Measurements from ENCODE around the gene ABCF3.

ABCF3 gene

DNA sequence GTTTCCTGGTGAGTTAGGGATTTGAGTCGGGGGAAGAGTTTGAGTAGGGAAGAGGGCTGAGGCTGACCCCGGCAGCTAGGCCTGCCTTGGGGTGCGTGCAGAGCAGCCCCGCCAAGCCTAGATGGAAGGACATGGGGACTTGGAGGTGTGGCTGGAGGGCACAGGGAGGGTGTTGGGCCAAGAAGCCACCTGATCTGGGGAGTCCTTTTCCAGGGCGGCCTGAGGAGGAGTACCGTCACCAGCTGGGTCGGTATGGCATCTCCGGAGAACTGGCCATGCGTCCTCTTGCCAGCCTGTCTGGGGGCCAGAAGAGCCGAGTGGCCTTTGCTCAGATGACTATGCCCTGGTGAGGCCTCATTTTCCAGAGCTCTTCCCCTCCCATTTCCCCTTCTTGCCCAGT, 6.9 kb downstream of the ABCF3 start:
- H3K27me3 ChIP-seq (ENCODE audit: insufficient read depth, low read length, poor library complexity): no peaks in the 10 kb centered on the region
- peaks cover 6% of the 10 kb centered on the region for H3K36me3 ChIP-seq (ENCODE audit: control insufficient read depth, insufficient read depth, low read length)
- no peak overlapping the region for H2BK5ac ChIP-seq (ENCODE audit: low read length)
- no peak overlapping the region for H3K9ac ChIP-seq (ENCODE audit: low read length)
- peaks cover 4% of the 10 kb centered on the region for H3K79me2 ChIP-seq (ENCODE audit: control insufficient read depth, insufficient read depth, low read length)
- no peak overlapping the region for H3K4me2 ChIP-seq (ENCODE audit: low read length)
- no peak overlapping the region for H3K23ac ChIP-seq (ENCODE audit: low read length)
- H3K79me1 ChIP-seq (ENCODE audit: low read length): peaks cover 5% of the 10 kb centered on the region
- H3K4me3 ChIP-seq (ENCODE audit: low read length): no peak overlapping the region
- H3K18ac ChIP-seq (ENCODE audit: low read length): no peak overlapping the region
- no peak for DNase-seq
- no peaks in the 10 kb centered on the region for H3K4me1 ChIP-seq (ENCODE audit: control insufficient read depth, low read depth, low read length)
- no peak overlapping the region for H2BK120ac ChIP-seq (ENCODE audit: low read depth, low read length)
- H3K27ac ChIP-seq (ENCODE audit: low read depth, low read length): no peak overlapping the region
- H3K4ac ChIP-seq (ENCODE audit: low read depth, low read length): no peak overlapping the region
- no CpG with 5 or more reads among the region's 10 CpGs for WGBS (ENCODE audit: extremely low coverage, insufficient coverage, low lambda C conversion rate)
- no peak overlapping the region for H2AK5ac ChIP-seq (ENCODE audit: low read length)
- no peak overlapping the region for H2BK15ac ChIP-seq (replicated peaks; ENCODE audit: low read depth)
- no peak overlapping the region for H4K5ac ChIP-seq (ENCODE audit: low read length)
- H3K56ac ChIP-seq (ENCODE audit: low read length): no peak overlapping the region
- no peak overlapping the region for H4K8ac ChIP-seq (ENCODE audit: low read depth, low read length)

DNA sequence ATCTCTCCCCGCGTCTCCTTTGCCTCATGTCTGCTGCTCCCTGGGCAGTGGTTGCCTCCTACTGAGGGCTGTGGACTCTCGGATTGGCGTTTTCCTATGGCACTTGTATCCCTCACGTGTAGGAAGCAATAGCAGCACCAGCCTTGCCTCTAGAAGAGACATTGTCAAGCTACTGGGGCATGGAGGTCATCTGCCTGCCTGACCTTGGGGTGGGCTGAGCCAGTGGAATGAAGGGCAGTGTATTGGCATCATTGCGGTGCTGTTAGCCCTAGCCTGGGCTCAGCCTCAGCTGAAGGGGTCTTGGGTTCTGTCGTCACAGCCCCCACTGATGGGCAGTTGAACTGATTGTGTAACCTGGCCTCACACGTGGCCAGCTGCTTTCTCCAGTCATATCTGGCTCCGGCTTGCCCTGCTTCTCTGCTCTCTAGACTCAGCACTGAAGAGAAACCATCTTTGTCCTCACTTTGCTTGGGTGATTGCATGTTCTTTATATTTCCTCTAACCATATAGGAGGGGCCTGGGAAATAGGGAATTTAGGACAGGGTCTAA, 8.1 kb downstream of the ABCF3 start:
- Histone ChIP-seq H2BK15ac (replicated peaks; ENCODE audit: low read depth) (no peak overlapping the region), H3K79me2 (ENCODE audit: control insufficient read depth, insufficient read depth, low read length) (no peaks in the 10 kb centered on the region), H3K27me3 (ENCODE audit: insufficient read depth, low read length, poor library complexity) (no peaks in the 10 kb centered on the region), H3K79me1 (ENCODE audit: low read length) (peaks cover 5% of the 10 kb centered on the region), H3K56ac (ENCODE audit: low read length) (no peak overlapping the region), H2BK5ac (ENCODE audit: low read length) (no peak overlapping the region), H3K27ac (ENCODE audit: low read depth, low read length) (no peak overlapping the region), H2AK5ac (ENCODE audit: low read length) (no peak overlapping the region), H3K9ac (ENCODE audit: low read length) (no peak overlapping the region), H2BK120ac (ENCODE audit: low read depth, low read length) (no peak overlapping the region), H3K18ac (ENCODE audit: low read length) (no peak overlapping the region), H3K4me2 (ENCODE audit: low read length) (no peak overlapping the region), H4K8ac (ENCODE audit: low read depth, low read length) (no peak overlapping the region), H3K36me3 (ENCODE audit: control insufficient read depth, insufficient read depth, low read length) (peaks cover 6% of the 10 kb centered on the region), H3K4me3 (ENCODE audit: low read length) (no peak overlapping the region), H3K4me1 (ENCODE audit: control insufficient read depth, low read depth, low read length) (no peaks in the 10 kb centered on the region), H4K5ac (ENCODE audit: low read length) (no peak overlapping the region), H3K23ac (ENCODE audit: low read length) (no peak overlapping the region), H3K4ac (ENCODE audit: low read depth, low read length) (no peak overlapping the region)
- DNase-seq: no peak
- no CpG with 5 or more reads among the region's 9 CpGs for WGBS (ENCODE audit: extremely low coverage, insufficient coverage, low lambda C conversion rate)

DNA sequence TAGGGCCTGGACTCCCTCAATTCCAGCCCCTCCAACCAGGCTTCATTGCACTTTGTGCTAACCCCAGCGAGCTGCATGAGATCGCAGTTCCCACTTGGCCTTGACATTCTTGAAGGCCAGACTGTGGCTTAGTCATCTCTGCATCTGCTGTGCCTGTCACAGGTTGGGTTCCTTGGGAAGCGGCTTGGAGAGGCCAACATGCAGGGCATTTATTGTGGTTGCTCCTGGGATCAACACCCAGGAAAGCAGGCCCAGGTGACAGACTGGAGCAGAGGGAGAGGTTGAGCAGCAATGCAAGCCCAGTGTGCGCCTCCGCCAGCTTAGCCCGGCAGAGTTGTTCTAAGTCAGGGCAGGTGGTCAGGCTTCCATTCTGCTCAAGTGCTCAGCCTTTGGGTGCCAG, 10.5 kb downstream of the ABCF3 start:
- no CpG with 5 or more reads among the region's 6 CpGs for WGBS (ENCODE audit: extremely low coverage, insufficient coverage, low lambda C conversion rate)
- DNase-seq: no peak
- Histone ChIP-seq H3K79me1 (ENCODE audit: low read length) (no peaks in the 10 kb centered on the region), H3K36me3 (ENCODE audit: control insufficient read depth, insufficient read depth, low read length) (peaks cover 2% of the 10 kb centered on the region), H3K4me1 (ENCODE audit: control insufficient read depth, low read depth, low read length) (no peaks in the 10 kb centered on the region), H2BK120ac (ENCODE audit: low read depth, low read length) (no peak overlapping the region), H2BK5ac (ENCODE audit: low read length) (no peak overlapping the region), H3K4me3 (ENCODE audit: low read length) (no peak overlapping the region), H3K56ac (ENCODE audit: low read length) (no peak overlapping the region), H3K27me3 (ENCODE audit: insufficient read depth, low read length, poor library complexity) (no peaks in the 10 kb centered on the region), H2BK15ac (replicated peaks; ENCODE audit: low read depth) (no peak overlapping the region), H3K27ac (ENCODE audit: low read depth, low read length) (no peak overlapping the region), H3K23ac (ENCODE audit: low read length) (no peak overlapping the region), H3K4me2 (ENCODE audit: low read length) (no peak overlapping the region), H2AK5ac (ENCODE audit: low read length) (no peak overlapping the region), H3K79me2 (ENCODE audit: control insufficient read depth, insufficient read depth, low read length) (no peaks in the 10 kb centered on the region), H4K5ac (ENCODE audit: low read length) (no peak overlapping the region), H4K8ac (ENCODE audit: low read depth, low read length) (no peak overlapping the region), H3K4ac (ENCODE audit: low read depth, low read length) (no peak overlapping the region), H3K18ac (ENCODE audit: low read length) (no peak overlapping the region), H3K9ac (ENCODE audit: low read length) (no peak overlapping the region)

DNA sequence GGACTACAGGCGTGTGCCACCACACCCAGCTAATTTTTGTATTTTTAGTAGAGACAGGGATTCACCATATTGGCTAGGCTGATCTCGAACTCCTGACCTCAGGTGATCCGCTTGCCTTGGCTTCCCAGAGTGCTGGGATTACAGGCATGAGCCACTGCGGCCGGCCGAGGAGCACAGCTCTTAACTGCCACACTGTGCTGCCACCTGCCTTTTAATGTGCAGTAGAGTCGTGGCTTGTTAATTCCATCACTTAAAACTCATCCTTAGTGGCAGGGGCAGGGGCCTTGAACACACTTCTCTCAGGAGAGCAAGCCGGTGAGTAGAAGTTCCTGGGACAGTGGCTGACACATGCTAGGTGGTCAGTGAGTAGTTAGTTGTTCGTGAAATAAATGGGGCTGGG, 12.5 kb downstream of the ABCF3 start:
- WGBS (ENCODE audit: extremely low coverage, insufficient coverage, low lambda C conversion rate): no CpG with 5 or more reads among the region's 9 CpGs

DNA sequence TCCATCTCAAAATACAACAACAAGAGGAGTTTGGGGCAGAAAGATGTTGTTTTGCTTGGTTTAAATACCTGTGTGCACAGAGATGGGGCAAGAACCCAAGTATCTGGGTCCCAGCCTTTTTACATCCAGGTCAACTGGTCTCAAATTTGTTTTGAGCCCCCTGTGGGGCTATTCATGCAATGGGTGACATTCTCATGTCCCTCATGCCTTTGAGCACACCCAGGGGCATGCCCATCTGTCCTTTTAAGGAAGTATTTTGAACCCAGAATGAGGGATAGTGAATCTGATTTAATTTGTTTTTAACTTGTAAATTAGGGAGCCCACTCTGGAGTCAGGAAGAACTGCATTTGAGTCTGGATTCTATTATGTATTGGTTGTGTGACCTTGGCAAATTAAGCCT, 14.8 kb downstream of the ABCF3 start:
- DNase-seq: no peak
- H3K4me3 ChIP-seq (ENCODE audit: low read length): no peak overlapping the region

More for the DNA sequence above, 12.5 kb downstream of the ABCF3 start:
- Histone ChIP-seq H3K36me3 (ENCODE audit: control insufficient read depth, insufficient read depth, low read length) (no peaks in the 10 kb centered on the region), H3K27me3 (ENCODE audit: insufficient read depth, low read length, poor library complexity) (no peaks in the 10 kb centered on the region), H3K27ac (ENCODE audit: low read depth, low read length) (no peak overlapping the region), H3K56ac (ENCODE audit: low read length) (no peak overlapping the region), H2BK5ac (ENCODE audit: low read length) (no peak overlapping the region), H4K8ac (ENCODE audit: low read depth, low read length) (no peak overlapping the region), H4K5ac (ENCODE audit: low read length) (no peak overlapping the region), H2BK15ac (replicated peaks; ENCODE audit: low read depth) (no peak overlapping the region), H3K4me2 (ENCODE audit: low read length) (no peak overlapping the region), H3K18ac (ENCODE audit: low read length) (no peak overlapping the region), H3K4ac (ENCODE audit: low read depth, low read length) (no peak overlapping the region), H3K4me1 (ENCODE audit: control insufficient read depth, low read depth, low read length) (no peaks in the 10 kb centered on the region), H3K4me3 (ENCODE audit: low read length) (no peak overlapping the region), H3K79me1 (ENCODE audit: low read length) (no peaks in the 10 kb centered on the region), H2AK5ac (ENCODE audit: low read length) (no peak overlapping the region), H3K23ac (ENCODE audit: low read length) (no peak overlapping the region), H3K9ac (ENCODE audit: low read length) (no peak overlapping the region), H3K79me2 (ENCODE audit: control insufficient read depth, insufficient read depth, low read length) (no peaks in the 10 kb centered on the region), H2BK120ac (ENCODE audit: low read depth, low read length) (no peak overlapping the region)
- no peak for DNase-seq

DNA sequence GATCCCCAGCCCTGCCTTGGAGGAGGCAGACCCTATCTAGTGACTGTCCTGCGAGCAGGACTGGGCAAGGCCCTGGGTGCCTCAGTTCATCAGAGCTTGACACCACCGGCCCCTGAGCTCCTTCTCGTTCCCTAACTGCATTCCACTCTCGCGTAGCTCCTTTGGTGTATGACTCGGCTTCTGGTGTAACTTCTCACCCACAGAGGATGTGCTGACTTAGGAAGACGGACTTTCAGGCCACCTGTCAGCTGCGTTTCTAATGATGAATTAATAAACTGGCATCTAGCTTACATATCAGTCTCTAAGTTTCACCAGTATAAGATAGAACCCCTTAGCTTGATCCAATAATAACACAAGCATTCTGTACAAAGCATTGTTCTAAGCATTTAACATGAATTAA, 17.5 kb downstream of the ABCF3 start:
- Histone ChIP-seq H2AK5ac (ENCODE audit: low read length) (no peak overlapping the region), H3K27ac (ENCODE audit: low read depth, low read length) (no peak overlapping the region), H3K4me2 (ENCODE audit: low read length) (no peak overlapping the region), H3K23ac (ENCODE audit: low read length) (no peak overlapping the region), H3K27me3 (ENCODE audit: insufficient read depth, low read length, poor library complexity) (no peaks in the 10 kb centered on the region), H3K36me3 (ENCODE audit: control insufficient read depth, insufficient read depth, low read length) (no peaks in the 10 kb centered on the region), H2BK15ac (replicated peaks; ENCODE audit: low read depth) (no peak overlapping the region), H4K8ac (ENCODE audit: low read depth, low read length) (no peak overlapping the region), H2BK5ac (ENCODE audit: low read length) (no peak overlapping the region), H3K9ac (ENCODE audit: low read length) (no peak overlapping the region), H3K4ac (ENCODE audit: low read depth, low read length) (no peak overlapping the region), H3K4me1 (ENCODE audit: control insufficient read depth, low read depth, low read length) (no peaks in the 10 kb centered on the region), H4K5ac (ENCODE audit: low read length) (no peak overlapping the region), H3K79me2 (ENCODE audit: control insufficient read depth, insufficient read depth, low read length) (no peaks in the 10 kb centered on the region), H2BK120ac (ENCODE audit: low read depth, low read length) (no peak overlapping the region), H3K4me3 (ENCODE audit: low read length) (no peak overlapping the region), H3K56ac (ENCODE audit: low read length) (no peak overlapping the region), H3K79me1 (ENCODE audit: low read length) (no peaks in the 10 kb centered on the region), H3K18ac (ENCODE audit: low read length) (no peak overlapping the region)
- DNase-seq: no peak
- no CpG with 5 or more reads among the region's 8 CpGs for WGBS (ENCODE audit: extremely low coverage, insufficient coverage, low lambda C conversion rate)

More for the DNA sequence above, 14.8 kb downstream of the ABCF3 start:
- H3K4ac ChIP-seq (ENCODE audit: low read depth, low read length): no peak overlapping the region
- H4K8ac ChIP-seq (ENCODE audit: low read depth, low read length): no peak overlapping the region
- no peak overlapping the region for H2AK5ac ChIP-seq (ENCODE audit: low read length)
- no peaks in the 10 kb centered on the region for H3K79me2 ChIP-seq (ENCODE audit: control insufficient read depth, insufficient read depth, low read length)
- no peak overlapping the region for H3K27ac ChIP-seq (ENCODE audit: low read depth, low read length)
- no peaks in the 10 kb centered on the region for H3K27me3 ChIP-seq (ENCODE audit: insufficient read depth, low read length, poor library complexity)
- no peak overlapping the region for H3K56ac ChIP-seq (ENCODE audit: low read length)
- no peak overlapping the region for H3K9ac ChIP-seq (ENCODE audit: low read length)
- H4K5ac ChIP-seq (ENCODE audit: low read length): no peak overlapping the region
- H3K4me1 ChIP-seq (ENCODE audit: control insufficient read depth, low read depth, low read length): no peaks in the 10 kb centered on the region
- H3K18ac ChIP-seq (ENCODE audit: low read length): no peak overlapping the region
- H3K36me3 ChIP-seq (ENCODE audit: control insufficient read depth, insufficient read depth, low read length): no peaks in the 10 kb centered on the region
- H2BK5ac ChIP-seq (ENCODE audit: low read length): no peak overlapping the region
- no peak overlapping the region for H3K23ac ChIP-seq (ENCODE audit: low read length)
- no peak overlapping the region for H3K4me2 ChIP-seq (ENCODE audit: low read length)
- H2BK15ac ChIP-seq (replicated peaks; ENCODE audit: low read depth): no peak overlapping the region
- H3K79me1 ChIP-seq (ENCODE audit: low read length): no peaks in the 10 kb centered on the region
- H2BK120ac ChIP-seq (ENCODE audit: low read depth, low read length): no peak overlapping the region

Measured in mesendoderm (in vitro differentiated cells).